CD14-positive monocyte (primary cell): ENCODE data around the gene GRIN2C. TPM values are rescaled to one million over a fixed set of nuclear protein-coding genes. Genes with fewer than 3 reads are reported as not detected.

Source experiments
- DNase-seq, 3 donors: peaks; one replicate each; pipeline ENCODE4 v3.0.0-alpha.2; 2011 to 2022
- H2AFZ ChIP-seq: 2 replicates; pipeline ENCODE4 v1.6.0; 2012; ENCODE audit warnings: mild to moderate bottlenecking, low read depth, low read length, inconsistent platforms; ENCODE audit not compliant: insufficient read depth, poor library complexity, severe bottlenecking
- H3K27ac ChIP-seq, 2 donors: 1 replicate in 1 of 2; 2 replicates in 1 of 2; pipeline ENCODE4 v1.5.1; 2012 to 2013; ENCODE audit warnings: low read length in 2 of 2, control low read depth in 1 of 2, inconsistent platforms in 1 of 2, low read depth in 1 of 2, mild to moderate bottlenecking in 1 of 2
- H3K27me3 ChIP-seq, 2 donors: one replicate each; pipeline versions ENCODE4 v1.6.0 to v1.6.1; 2011 to 2013; ENCODE audit warnings: low read length in 2 of 2; ENCODE audit not compliant: control insufficient read depth in 2 of 2, insufficient read depth in 2 of 2
- H3K36me3 ChIP-seq, 2 donors: replicated peaks in 1 of 2; 1 replicate in 1 of 2; 2 replicates in 1 of 2; pipeline versions ENCODE4 v1.5.1 to v1.6.1; 2012 to 2013; ENCODE audit warnings: low read length in 2 of 2, control low read depth in 1 of 2, inconsistent platforms in 1 of 2, mild to moderate bottlenecking in 1 of 2; ENCODE audit not compliant: insufficient read depth in 2 of 2, control insufficient read depth in 1 of 2
- H3K4me1 ChIP-seq, 2 donors: 1 replicate in 1 of 2; 2 replicates in 1 of 2; pipeline versions ENCODE4 v1.5.1 to v1.6.1; 2012 to 2013; ENCODE audit warnings: low read length in 2 of 2, control low read depth in 1 of 2, inconsistent platforms in 1 of 2, mild to moderate bottlenecking in 1 of 2, moderate library complexity in 1 of 2; ENCODE audit not compliant: insufficient read depth in 2 of 2, control insufficient read depth in 1 of 2
- H3K4me2 ChIP-seq: replicated peaks from 2 replicates; pipeline ENCODE3; 2012; ENCODE audit warnings: low read length, moderate library complexity, mild to moderate bottlenecking; ENCODE audit not compliant: poor library complexity, severe bottlenecking; ENCODE audit errors: extremely low read depth
- H3K4me3 ChIP-seq, 3 experiments: fragments of 200-600 bp in 1 of 3; sonication (generic) in 1 of 3; replicated peaks in 1 of 3; 1 replicate in 2 of 3; 2 replicates in 1 of 3; pipeline ENCODE4 v1.5.1; 2011 to 2013; ENCODE audit warnings: low read length in 3 of 3, mild to moderate bottlenecking in 3 of 3, control low read depth in 2 of 3, low read depth in 2 of 3, inconsistent platforms in 1 of 3, moderate library complexity in 1 of 3
- H3K79me2 ChIP-seq: 2 replicates; pipeline ENCODE4 v1.6.0; 2012; ENCODE audit warnings: mild to moderate bottlenecking, control low read depth, inconsistent platforms, low read length, moderate library complexity; ENCODE audit not compliant: insufficient read depth
- H3K9ac ChIP-seq: 2 replicates; pipeline ENCODE4 v1.6.0; 2017; ENCODE audit warnings: low read length, mild to moderate bottlenecking; ENCODE audit not compliant: insufficient read depth, poor library complexity, severe bottlenecking
- H3K9me3 ChIP-seq, 2 donors: replicated peaks in 1 of 2; 1 replicate in 1 of 2; 2 replicates in 1 of 2; pipeline versions ENCODE4 v1.5.1 to v1.6.1; 2012 to 2013; ENCODE audit warnings: low read length in 2 of 2, control low read depth in 1 of 2; ENCODE audit not compliant: control insufficient read depth in 1 of 2, insufficient read depth in 1 of 2
- H4K20me1 ChIP-seq: 2 replicates; pipeline ENCODE4 v1.6.0; 2012; ENCODE audit warnings: mild to moderate bottlenecking, low read length, control low read depth, moderate library complexity; ENCODE audit not compliant: insufficient read depth
- H3K27ac Mint-ChIP-seq, 7 donors: one replicate each; pipeline ENCODE4 v1.8.0; 2020; ENCODE audit warnings: mild to moderate bottlenecking in 7 of 7, mixed read lengths in 7 of 7, moderate library complexity in 6 of 7, inconsistent platforms in 2 of 7
- H3K27me3 Mint-ChIP-seq, 3 donors: one replicate each; pipeline ENCODE4 v1.8.0; 2021 to 2022; ENCODE audit warnings: low read depth in 3 of 3, mild to moderate bottlenecking in 3 of 3, mixed read lengths in 3 of 3, moderate library complexity in 3 of 3, inconsistent platforms in 1 of 3
- H3K36me3 Mint-ChIP-seq, 2 donors: one replicate each; pipeline ENCODE4 v1.8.0; 2020; ENCODE audit warnings: mixed read lengths in 2 of 2, inconsistent platforms in 1 of 2, mild to moderate bottlenecking in 1 of 2
- H3K4me1 Mint-ChIP-seq: one replicate; pipeline ENCODE4 v1.8.0; 2020; ENCODE audit warnings: mild to moderate bottlenecking, mixed read lengths
- H3K4me3 Mint-ChIP-seq, 2 donors: one replicate each; pipeline ENCODE4 v1.8.0; 2020; ENCODE audit warnings: mild to moderate bottlenecking in 2 of 2, mixed read lengths in 2 of 2, moderate library complexity in 1 of 2
- H3K9me3 Mint-ChIP-seq, 7 donors: one replicate each; pipeline ENCODE4 v1.8.0; 2020 to 2022; ENCODE audit warnings: mixed read lengths in 7 of 7, mild to moderate bottlenecking in 6 of 7, moderate library complexity in 6 of 7, inconsistent platforms in 2 of 7
- CTCF ChIP-seq: fragments of 200-600 bp; IDR thresholded peaks from one replicate; pipeline ENCODE4 v1.8.0; 2022; ENCODE audit warnings: antibody characterized with exemption, mild to moderate bottlenecking
- WGBS: methylation state at CpG from one replicate; pipeline ENCODE4 v1.1.5; 2013; ENCODE audit warnings: missing lambda C conversion rate; ENCODE audit not compliant: insufficient coverage; 5-methylcytosine and 5-hydroxymethylcytosine counted together
- intact Hi-C, 2 donors: fragments of 100-400 bp; cut with micrococcal nuclease; formaldehyde crosslinking; loops; one replicate each; pipeline versions ENCODE4 v1.15.0 to v1.15.1; 2023
- polyA plus RNA-seq, 3 donors: library from polyadenylated mRNA; depleted of rRNA in 1 of 3; unstranded in 2 of 3; stranded (reverse) in 1 of 3; fragments of 300-500 nt in 2 of 3; fragments of >200 nt in 1 of 3; fragmentation: Illumina TruSeq in 2 of 3; gene quantifications; 1 replicate in 2 of 3; 2 replicates in 1 of 3; pipeline ENCODE4 v1.2.3, GENCODE V29; 2012 to 2021

Gene GRIN2C
- polyA plus RNA-seq, 3 donors, result 0.04 TPM; not detected in 2

DNA sequence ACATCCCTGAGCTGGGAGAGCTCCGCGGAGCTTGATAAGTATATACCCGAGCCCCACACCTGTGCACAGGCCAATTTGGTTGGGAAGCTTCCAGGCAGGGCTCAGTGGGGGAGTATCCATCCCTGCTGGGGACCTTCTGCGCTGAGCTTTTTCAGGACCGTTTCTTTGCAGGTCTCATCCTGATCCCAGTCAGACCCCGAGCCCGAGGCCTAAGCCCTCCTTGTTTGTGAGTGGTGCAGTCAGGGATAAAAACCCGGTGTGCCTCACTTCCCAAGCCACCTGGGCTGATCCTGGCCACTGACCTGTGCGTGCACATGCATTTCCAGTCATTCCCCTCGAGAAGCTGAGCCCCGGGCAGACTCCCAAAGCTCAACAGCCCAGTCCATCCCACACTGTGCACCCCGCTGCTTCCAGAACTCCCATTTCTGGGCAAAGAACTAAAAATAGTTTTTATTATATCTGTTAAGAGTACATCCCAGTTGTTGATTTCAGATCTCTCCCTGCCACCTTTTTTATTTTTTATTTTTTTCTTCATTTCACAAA is 56.2 kb downstream of the GRIN2C start:
- Histone ChIP-seq H4K20me1 (peaks cover 61% of the 10 kb centered on the region), H3K4me1 (peaks cover 14 to 19% of the 10 kb centered on the region in 2 donors), H3K9me3 (no peaks in the 10 kb centered on the region), H3K27ac (no peak overlapping the region), H3K79me2 (peaks cover 4% of the 10 kb centered on the region), H3K27me3 (no peaks in the 10 kb centered on the region), H3K4me2 (no peak overlapping the region), H2AFZ (no peak overlapping the region), H3K9ac (no peak overlapping the region), H3K36me3 (peaks cover 64 to 82% of the 10 kb centered on the region in 2 donors), H3K4me3 (no peak overlapping the region)
- Mint-ChIP-seq H3K27me3 (peaks cover 2 to 6% (median 6%) of the 10 kb centered on the region in 3 donors), H3K36me3 (peaks cover 87 to 93% of the 10 kb centered on the region in 2 donors), H3K4me3 (no peak overlapping the region), H3K9me3 (no peaks in the 10 kb centered on the region), H3K4me1 (peaks cover 19% of the 10 kb centered on the region), H3K27ac (no peak overlapping the region)
- WGBS, result 97% methylated on average over 6 of the region's 12 CpGs
- TF ChIP-seq CTCF, result no peak
- no peak for DNase-seq
- intact Hi-C loops, result no loop called here

DNA sequence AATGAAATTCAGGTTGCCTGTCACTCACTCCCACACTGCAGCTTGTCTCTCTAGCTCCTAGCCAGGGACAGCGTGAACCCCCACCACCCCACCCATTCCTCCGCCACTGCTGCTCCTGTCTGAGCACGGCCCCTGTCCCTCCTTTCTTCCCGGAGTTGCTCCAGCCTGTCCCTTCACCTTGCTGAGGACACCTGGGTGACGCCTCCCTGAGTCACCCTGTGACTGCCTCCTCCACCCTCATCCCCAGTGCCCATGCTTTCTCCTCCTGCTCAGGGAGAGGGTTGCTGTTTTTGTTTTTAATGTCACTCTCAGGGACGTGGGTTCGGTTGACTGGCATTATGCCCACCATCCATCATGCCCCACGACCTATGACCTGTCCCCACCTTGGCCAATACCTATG is 57.8 kb downstream of the GRIN2C start:
- Histone ChIP-seq H4K20me1 (peaks cover 54% of the 10 kb centered on the region), H3K27me3 (no peaks in the 10 kb centered on the region), H3K4me3 (no peak overlapping the region), H3K36me3 (peaks cover 80 to 98% of the 10 kb centered on the region in 2 donors), H3K4me2 (no peak overlapping the region), H3K27ac (no peak overlapping the region), H2AFZ (no peak overlapping the region), H3K9me3 (no peaks in the 10 kb centered on the region), H3K79me2 (no peaks in the 10 kb centered on the region), H3K4me1 (peaks cover 0 to 4% of the 10 kb centered on the region in 2 donors), H3K9ac (no peak overlapping the region)
- Mint-ChIP-seq H3K36me3 (peaks cover 93 to 97% of the 10 kb centered on the region in 2 donors), H3K9me3 (no peaks in the 10 kb centered on the region), H3K27ac (no peak overlapping the region), H3K4me1 (peaks cover 5% of the 10 kb centered on the region), H3K4me3 (no peak overlapping the region), H3K27me3 (peaks cover 2 to 6% (median 4%) of the 10 kb centered on the region in 3 donors)
- intact Hi-C loops, result no loop called here
- TF ChIP-seq CTCF, result no peak
- DNase-seq, result no peak
- WGBS, result 100% methylated on average over 2 of the region's 8 CpGs
